OCI-LY1 (cell line): ENCODE measurements around the gene HBG2.
"Not testable (repeated sequence)": the region's sequence is repeated elsewhere in the genome, so short reads cannot be mapped to it uniquely, and the experiment has no call there.

Experiments used
- H2AFZ ChIP-seq: fragments of 200-600 bp; sonication (generic), shearing (Covaris generic); 2 replicates; pipeline ENCODE4 v1.6.0; 2014; ENCODE audit warnings: antibody characterized with exemption, mild to moderate bottlenecking, low read length
- H3F3A ChIP-seq: fragments of 200-600 bp; sonication (generic), shearing (Covaris generic); 2 replicates; pipeline ENCODE4 v1.6.0; 2014; ENCODE audit warnings: mild to moderate bottlenecking, antibody characterized with exemption, low read length, moderate library complexity; ENCODE audit not compliant: insufficient read depth
- H3K27ac ChIP-seq: fragments of 200-600 bp; sonication (generic); 2 replicates; pipeline ENCODE4 v1.5.1; 2014; ENCODE audit warnings: low read length, mixed run types, mild to moderate bottlenecking, low read depth; ENCODE audit not compliant: poor library complexity, severe bottlenecking
- H3K27me3 ChIP-seq: fragments of 200-600 bp; sonication (generic); 2 replicates; pipeline ENCODE4 v1.6.0; 2014; ENCODE audit warnings: antibody characterized with exemption, mild to moderate bottlenecking, low read length, moderate library complexity; ENCODE audit not compliant: insufficient read depth
- H3K36me3 ChIP-seq: fragments of 200-600 bp; sonication (generic); 2 replicates; pipeline ENCODE4 v1.6.1; 2014; ENCODE audit warnings: mild to moderate bottlenecking, antibody characterized with exemption, low read length, moderate library complexity, mixed read lengths; ENCODE audit not compliant: insufficient read depth
- H3K4me1 ChIP-seq: fragments of 200-600 bp; sonication (generic); 2 replicates; pipeline ENCODE4 v1.5.1; 2014; ENCODE audit warnings: mild to moderate bottlenecking, low read length, moderate library complexity; ENCODE audit not compliant: insufficient read depth, severe bottlenecking
- H3K4me2 ChIP-seq: fragments of 200-600 bp; sonication (generic), shearing (Covaris generic); 2 replicates; pipeline ENCODE4 v1.6.1; 2014; ENCODE audit warnings: low read length
- H3K4me3 ChIP-seq: fragments of 200-600 bp; sonication (generic); 2 replicates; pipeline ENCODE4 v1.5.1; 2014; ENCODE audit warnings: low read length, low read depth, mild to moderate bottlenecking, mixed read lengths; ENCODE audit not compliant: poor library complexity, severe bottlenecking
- H3K79me2 ChIP-seq: fragments of 200-600 bp; shearing (Covaris generic); 2 replicates; pipeline ENCODE4 v1.6.1; 2016; ENCODE audit warnings: mixed run types, low read length, mixed read lengths; ENCODE audit not compliant: insufficient read depth
- H3K9ac ChIP-seq: fragments of 200-600 bp; sonication (generic), shearing (Covaris generic); 2 replicates; pipeline ENCODE4 v1.6.1; 2014; ENCODE audit warnings: mild to moderate bottlenecking, low read length, mixed read lengths
- H3K9me2 ChIP-seq: fragments of 200-600 bp; sonication (generic), shearing (Covaris generic); 2 replicates; pipeline ENCODE4 v1.6.1; 2014; ENCODE audit warnings: low read depth, mild to moderate bottlenecking, low read length, mixed read lengths
- H3K9me3 ChIP-seq: fragments of 200-600 bp; shearing (Covaris generic); 2 replicates; pipeline ENCODE4 v1.6.1; 2014; ENCODE audit warnings: low read length, mixed read lengths
- H4K20me1 ChIP-seq: fragments of 200-600 bp; sonication (generic), shearing (Covaris generic); 2 replicates; pipeline ENCODE4 v1.6.0; 2016; ENCODE audit warnings: mild to moderate bottlenecking, low read length; ENCODE audit not compliant: insufficient read depth
- EZH2 ChIP-seq: fragments of 200-600 bp; sonication (generic), shearing (Covaris generic); IDR thresholded peaks from 2 replicates; pipeline ENCODE4 v1.8.0; 2017; ENCODE audit warnings: borderline replicate concordance, mixed run types, mild to moderate bottlenecking, antibody characterized with exemption, low read length, moderate library complexity, mixed read lengths
- TF ChIP-seq, protein P1 (sequence below): fragments of 200-600 bp; sonication (generic), shearing (Covaris generic); IDR thresholded peaks from 2 replicates; pipeline ENCODE4 v1.5.1; 2017; ENCODE audit warnings: mild to moderate bottlenecking, antibody characterized with exemption, low read length, moderate library complexity, mixed read lengths

The HBG2 gene

DNA sequence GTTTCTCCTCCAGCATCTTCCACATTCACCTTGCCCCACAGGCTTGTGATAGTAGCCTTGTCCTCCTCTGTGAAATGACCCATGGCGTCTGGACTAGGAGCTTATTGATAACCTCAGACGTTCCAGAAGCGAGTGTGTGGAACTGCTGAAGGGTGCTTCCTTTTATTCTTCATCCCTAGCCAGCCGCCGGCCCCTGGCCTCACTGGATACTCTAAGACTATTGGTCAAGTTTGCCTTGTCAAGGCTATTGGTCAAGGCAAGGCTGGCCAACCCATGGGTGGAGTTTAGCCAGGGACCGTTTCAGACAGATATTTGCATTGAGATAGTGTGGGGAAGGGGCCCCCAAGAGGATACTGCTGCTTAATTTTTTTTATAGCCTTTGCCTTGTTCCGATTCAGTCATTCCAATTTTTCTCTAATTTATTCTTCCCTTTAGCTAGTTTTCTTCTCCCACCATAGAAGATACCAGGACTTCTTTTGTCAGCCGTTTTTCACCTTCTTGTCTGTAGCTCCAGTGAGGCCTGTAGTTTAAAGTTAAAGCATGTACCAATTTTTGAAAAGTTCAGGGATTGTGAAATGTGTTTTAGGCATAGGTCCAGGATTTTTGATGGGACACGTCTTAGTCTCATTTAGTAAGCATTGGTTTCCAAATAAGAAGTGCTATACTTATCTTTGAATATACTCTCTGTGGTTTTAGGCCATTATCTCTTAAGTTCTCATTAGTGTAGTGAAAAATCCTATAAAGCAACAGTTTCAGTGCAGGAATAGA is at the start of gene HBG2:
HBG2 (minus strand) TSS at position 136 of the 768 bp plus-strand sequence; CDS start at position 83, 53 bp downstream.
- H3K9me2 ChIP-seq, H3K9ac ChIP-seq, H3K36me3 ChIP-seq, H3K79me2 ChIP-seq, H3K9me3 ChIP-seq, H3K27me3 ChIP-seq, H3K27ac ChIP-seq, H3K4me2 ChIP-seq, H4K20me1 ChIP-seq, H2AFZ ChIP-seq, H3F3A ChIP-seq, H3K4me1 ChIP-seq, H3K4me3 ChIP-seq: not testable (repeated sequence)

DNA sequence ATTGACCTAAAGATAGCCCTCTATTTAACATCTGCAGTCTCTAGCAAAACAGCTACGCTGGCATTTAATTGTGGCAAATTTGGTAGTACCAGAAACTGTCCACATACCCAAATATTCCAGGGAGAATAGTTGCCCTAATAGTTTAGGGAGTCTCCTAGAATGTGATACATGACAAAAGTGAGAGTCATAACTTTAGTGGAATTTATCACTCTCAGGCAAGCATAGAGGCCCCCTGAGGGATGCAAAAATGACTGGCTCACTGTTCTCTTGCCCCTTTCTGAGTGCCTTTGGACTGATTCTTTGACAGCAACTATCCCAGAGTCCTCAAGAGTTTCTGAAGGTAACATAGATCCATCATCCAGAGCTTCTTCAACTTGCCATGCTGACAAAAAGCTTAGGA is 49.5 kb upstream of the HBG2 start:
- Histone ChIP-seq H3K9me2 (no peaks in the 10 kb centered on the region), H3K27me3 (no peaks in the 10 kb centered on the region)
- TF ChIP-seq, protein P1, sequence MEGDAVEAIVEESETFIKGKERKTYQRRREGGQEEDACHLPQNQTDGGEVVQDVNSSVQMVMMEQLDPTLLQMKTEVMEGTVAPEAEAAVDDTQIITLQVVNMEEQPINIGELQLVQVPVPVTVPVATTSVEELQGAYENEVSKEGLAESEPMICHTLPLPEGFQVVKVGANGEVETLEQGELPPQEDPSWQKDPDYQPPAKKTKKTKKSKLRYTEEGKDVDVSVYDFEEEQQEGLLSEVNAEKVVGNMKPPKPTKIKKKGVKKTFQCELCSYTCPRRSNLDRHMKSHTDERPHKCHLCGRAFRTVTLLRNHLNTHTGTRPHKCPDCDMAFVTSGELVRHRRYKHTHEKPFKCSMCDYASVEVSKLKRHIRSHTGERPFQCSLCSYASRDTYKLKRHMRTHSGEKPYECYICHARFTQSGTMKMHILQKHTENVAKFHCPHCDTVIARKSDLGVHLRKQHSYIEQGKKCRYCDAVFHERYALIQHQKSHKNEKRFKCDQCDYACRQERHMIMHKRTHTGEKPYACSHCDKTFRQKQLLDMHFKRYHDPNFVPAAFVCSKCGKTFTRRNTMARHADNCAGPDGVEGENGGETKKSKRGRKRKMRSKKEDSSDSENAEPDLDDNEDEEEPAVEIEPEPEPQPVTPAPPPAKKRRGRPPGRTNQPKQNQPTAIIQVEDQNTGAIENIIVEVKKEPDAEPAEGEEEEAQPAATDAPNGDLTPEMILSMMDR: no peak
- no peak for TF ChIP-seq EZH2

DNA sequence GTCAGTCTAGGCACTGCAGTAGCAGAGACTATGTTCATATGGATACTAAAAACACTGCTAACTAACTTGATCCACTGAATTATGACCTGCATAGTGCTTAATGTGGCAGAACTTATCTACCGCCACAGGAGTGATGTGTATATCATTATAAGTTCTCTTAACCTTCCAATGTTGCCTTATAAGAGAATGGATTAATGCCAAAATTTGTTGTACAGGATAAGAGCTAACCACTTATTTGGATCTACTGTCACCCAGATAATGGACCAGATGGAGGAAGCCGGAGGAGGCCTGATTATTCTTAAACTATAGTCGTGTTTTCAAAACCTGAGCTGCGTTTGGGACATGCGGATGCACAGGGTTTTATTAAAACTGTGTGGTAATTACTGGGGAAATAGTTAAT is 49.0 kb upstream of the HBG2 start:
- Histone ChIP-seq H3K79me2 (no peaks in the 10 kb centered on the region), H3K9me3 (no peaks in the 10 kb centered on the region), H3K4me1 (no peaks in the 10 kb centered on the region), H3K27me3 (no peaks in the 10 kb centered on the region), H4K20me1 (no peaks in the 10 kb centered on the region), H3F3A (no peaks in the 10 kb centered on the region), H3K4me3 (no peak overlapping the region), H3K27ac (no peak overlapping the region), H3K9ac (no peak overlapping the region), H3K4me2 (no peak overlapping the region), H3K9me2 (no peaks in the 10 kb centered on the region), H2AFZ (no peak overlapping the region), H3K36me3 (no peaks in the 10 kb centered on the region)
- TF ChIP-seq, protein P1: no peak
- TF ChIP-seq EZH2: no peak

More for the DNA sequence above, 49.5 kb upstream of the HBG2 start:
- no peak overlapping the region for H3K27ac ChIP-seq
- no peak overlapping the region for H3K9ac ChIP-seq
- H3K4me2 ChIP-seq: no peak overlapping the region
- no peak overlapping the region for H3K4me3 ChIP-seq
- no peaks in the 10 kb centered on the region for H3K9me3 ChIP-seq
- no peaks in the 10 kb centered on the region for H3K36me3 ChIP-seq
- no peaks in the 10 kb centered on the region for H3K4me1 ChIP-seq
- no peak overlapping the region for H2AFZ ChIP-seq
- H4K20me1 ChIP-seq: no peaks in the 10 kb centered on the region
- no peaks in the 10 kb centered on the region for H3K79me2 ChIP-seq
- no peaks in the 10 kb centered on the region for H3F3A ChIP-seq

GRCh38 chr11:5301846-5302245 is 47.3 kb upstream of the HBG2 start, which contains the start of gene OR51B4:
TSS of gene OR51B4 (minus strand) at chr11:5301946. CDS start at chr11:5301946, 0 bp downstream.
- Histone ChIP-seq H3K4me2 (no peak within 1 kb of the TSS), H4K20me1 (no peaks in the 10 kb centered on the region), H3F3A (no peaks in the 10 kb centered on the region), H3K9ac (no peak within 1 kb of the TSS), H3K27ac (no peak within 1 kb of the TSS), H2AFZ (no peak within 1 kb of the TSS), H3K9me2 (no peaks in the 10 kb centered on the region), H3K79me2 (no peaks in the 10 kb centered on the region), H3K9me3 (no peaks in the 10 kb centered on the region), H3K4me3 (no peak within 1 kb of the TSS), H3K36me3 (no peaks in the 10 kb centered on the region), H3K27me3 (no peaks in the 10 kb centered on the region), H3K4me1 (no peaks in the 10 kb centered on the region)
- TF ChIP-seq, protein P1: no peak
